Neural cell (in vitro differentiated cells): ENCODE data around the gene ADAMTS2.

Experiments
- EP300 ChIP-seq: fragments of 450-650 bp; conservative IDR thresholded peaks from 2 replicates; pipeline ENCODE4 v1.6.1; 2014; ENCODE audit warnings: antibody characterized with exemption, mild to moderate bottlenecking, moderate library complexity; ENCODE audit not compliant: poor library complexity, severe bottlenecking
- EZH2 ChIP-seq: fragments of 200-600, 300-800 bp; shearing (Covaris generic), sonication (generic); IDR thresholded peaks from 2 replicates; pipeline ENCODE4 v1.6.1; 2014; ENCODE audit warnings: antibody characterized with exemption, low read length, borderline replicate concordance, mild to moderate bottlenecking; ENCODE audit not compliant: insufficient read depth, poor library complexity, severe bottlenecking
- MXI1 ChIP-seq: fragments of 450-650 bp; conservative IDR thresholded peaks from 2 replicates; pipeline ENCODE4 v1.6.1; 2014; ENCODE audit warnings: antibody characterized with exemption, mild to moderate bottlenecking; ENCODE audit not compliant: poor library complexity, severe bottlenecking
- RAD21 ChIP-seq: fragments of 450-650 bp; conservative IDR thresholded peaks from 2 replicates; pipeline ENCODE4 v1.6.1; 2014; ENCODE audit warnings: antibody characterized with exemption, mild to moderate bottlenecking, moderate library complexity
- SMC3 ChIP-seq: fragments of 450-650 bp; conservative IDR thresholded peaks from 2 replicates; pipeline ENCODE4 v1.6.1; 2014; ENCODE audit warnings: antibody characterized with exemption, mild to moderate bottlenecking, moderate library complexity; ENCODE audit not compliant: poor library complexity
- TF ChIP-seq, protein P1 (sequence below): fragments of 450-650 bp; IDR thresholded peaks from 2 replicates; pipeline ENCODE4 v1.5.1; 2014; ENCODE audit warnings: antibody characterized with exemption, mild to moderate bottlenecking, moderate library complexity; ENCODE audit not compliant: poor library complexity, severe bottlenecking
- TF ChIP-seq, protein P2 (sequence below): IDR thresholded peaks from 2 replicates; pipeline ENCODE4 v1.6.1; 2012; ENCODE audit warnings: borderline replicate concordance

DNA sequence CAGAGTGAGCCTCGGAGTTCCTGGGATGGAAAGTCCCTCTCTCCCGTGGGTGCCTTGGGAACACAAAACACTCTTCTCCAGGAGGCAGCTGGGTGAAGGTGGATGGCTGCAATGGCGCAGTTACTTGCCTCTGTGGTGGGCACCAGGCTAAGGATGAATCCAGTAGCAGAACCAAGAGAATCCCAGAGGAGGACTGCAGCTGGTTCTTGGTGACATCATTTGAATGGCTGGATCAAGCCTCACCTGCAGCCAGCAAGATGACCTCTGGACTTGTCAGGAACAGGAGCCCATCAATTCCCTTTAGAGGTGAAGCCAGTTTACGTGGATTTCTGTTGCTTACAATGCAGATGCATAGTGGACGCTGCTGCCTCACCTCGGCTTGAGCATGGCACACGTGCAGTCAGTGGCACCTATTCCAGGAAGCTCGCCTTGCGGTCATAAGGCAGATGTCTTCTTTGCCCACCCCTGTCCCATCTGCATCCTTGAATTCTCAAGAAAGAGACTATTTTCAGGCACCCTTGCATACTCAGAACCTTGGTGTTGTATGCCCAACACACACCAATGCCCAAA lies 34.1 kb upstream of the ADAMTS2 start:
- TF ChIP-seq, protein P1, sequence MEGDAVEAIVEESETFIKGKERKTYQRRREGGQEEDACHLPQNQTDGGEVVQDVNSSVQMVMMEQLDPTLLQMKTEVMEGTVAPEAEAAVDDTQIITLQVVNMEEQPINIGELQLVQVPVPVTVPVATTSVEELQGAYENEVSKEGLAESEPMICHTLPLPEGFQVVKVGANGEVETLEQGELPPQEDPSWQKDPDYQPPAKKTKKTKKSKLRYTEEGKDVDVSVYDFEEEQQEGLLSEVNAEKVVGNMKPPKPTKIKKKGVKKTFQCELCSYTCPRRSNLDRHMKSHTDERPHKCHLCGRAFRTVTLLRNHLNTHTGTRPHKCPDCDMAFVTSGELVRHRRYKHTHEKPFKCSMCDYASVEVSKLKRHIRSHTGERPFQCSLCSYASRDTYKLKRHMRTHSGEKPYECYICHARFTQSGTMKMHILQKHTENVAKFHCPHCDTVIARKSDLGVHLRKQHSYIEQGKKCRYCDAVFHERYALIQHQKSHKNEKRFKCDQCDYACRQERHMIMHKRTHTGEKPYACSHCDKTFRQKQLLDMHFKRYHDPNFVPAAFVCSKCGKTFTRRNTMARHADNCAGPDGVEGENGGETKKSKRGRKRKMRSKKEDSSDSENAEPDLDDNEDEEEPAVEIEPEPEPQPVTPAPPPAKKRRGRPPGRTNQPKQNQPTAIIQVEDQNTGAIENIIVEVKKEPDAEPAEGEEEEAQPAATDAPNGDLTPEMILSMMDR, result no peak
- TF ChIP-seq EZH2, result no peak
- TF ChIP-seq MXI1, result no peak
- no peak for TF ChIP-seq RAD21
- TF ChIP-seq, protein P2, sequence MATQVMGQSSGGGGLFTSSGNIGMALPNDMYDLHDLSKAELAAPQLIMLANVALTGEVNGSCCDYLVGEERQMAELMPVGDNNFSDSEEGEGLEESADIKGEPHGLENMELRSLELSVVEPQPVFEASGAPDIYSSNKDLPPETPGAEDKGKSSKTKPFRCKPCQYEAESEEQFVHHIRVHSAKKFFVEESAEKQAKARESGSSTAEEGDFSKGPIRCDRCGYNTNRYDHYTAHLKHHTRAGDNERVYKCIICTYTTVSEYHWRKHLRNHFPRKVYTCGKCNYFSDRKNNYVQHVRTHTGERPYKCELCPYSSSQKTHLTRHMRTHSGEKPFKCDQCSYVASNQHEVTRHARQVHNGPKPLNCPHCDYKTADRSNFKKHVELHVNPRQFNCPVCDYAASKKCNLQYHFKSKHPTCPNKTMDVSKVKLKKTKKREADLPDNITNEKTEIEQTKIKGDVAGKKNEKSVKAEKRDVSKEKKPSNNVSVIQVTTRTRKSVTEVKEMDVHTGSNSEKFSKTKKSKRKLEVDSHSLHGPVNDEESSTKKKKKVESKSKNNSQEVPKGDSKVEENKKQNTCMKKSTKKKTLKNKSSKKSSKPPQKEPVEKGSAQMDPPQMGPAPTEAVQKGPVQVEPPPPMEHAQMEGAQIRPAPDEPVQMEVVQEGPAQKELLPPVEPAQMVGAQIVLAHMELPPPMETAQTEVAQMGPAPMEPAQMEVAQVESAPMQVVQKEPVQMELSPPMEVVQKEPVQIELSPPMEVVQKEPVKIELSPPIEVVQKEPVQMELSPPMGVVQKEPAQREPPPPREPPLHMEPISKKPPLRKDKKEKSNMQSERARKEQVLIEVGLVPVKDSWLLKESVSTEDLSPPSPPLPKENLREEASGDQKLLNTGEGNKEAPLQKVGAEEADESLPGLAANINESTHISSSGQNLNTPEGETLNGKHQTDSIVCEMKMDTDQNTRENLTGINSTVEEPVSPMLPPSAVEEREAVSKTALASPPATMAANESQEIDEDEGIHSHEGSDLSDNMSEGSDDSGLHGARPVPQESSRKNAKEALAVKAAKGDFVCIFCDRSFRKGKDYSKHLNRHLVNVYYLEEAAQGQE, result no peak
- TF ChIP-seq SMC3, result no peak
- no peak for TF ChIP-seq EP300
